ENCODE data around the gene GKN1.

The GKN1 gene

GRCh38 chr2:69011611-69012157 is 37.2 kb downstream of the GKN1 start:
- no peak overlapping the region for H3K9ac ChIP-seq (ENCODE audit: low read length)
- H2BK120ac ChIP-seq (ENCODE audit: insufficient read depth, low read length, poor library complexity), result no peak overlapping the region
- no peak overlapping the region for H3K27ac ChIP-seq (ENCODE audit: low read depth, low read length)
- no peak overlapping the region for H3K18ac ChIP-seq (ENCODE audit: low read length)
- no peaks in the 10 kb centered on the region for H3K27me3 ChIP-seq (ENCODE audit: insufficient read depth, low read length)
- no peaks in the 10 kb centered on the region for H3K9me3 ChIP-seq (ENCODE audit: insufficient read depth, low read depth, low read length)
- no peak overlapping the region for H2AK5ac ChIP-seq (ENCODE audit: low read length)
- H3K79me2 ChIP-seq (ENCODE audit: control insufficient read depth, insufficient read depth, low read length, poor library complexity), result peaks cover 7% of the 10 kb centered on the region
- no peak overlapping the region for H3K23ac ChIP-seq (ENCODE audit: low read length)
- no peak overlapping the region for H4K12ac ChIP-seq (ENCODE audit: low read depth, low read length)
- H3K14ac ChIP-seq (ENCODE audit: low read length), result no peak overlapping the region
- DNase-seq, result no peak
- no peak overlapping the region for H4K91ac ChIP-seq (ENCODE audit: low read depth, low read length)
- no peak overlapping the region for H2BK5ac ChIP-seq (ENCODE audit: low read depth, low read length, poor library complexity)
- H3K4ac ChIP-seq (ENCODE audit: low read depth, low read length), result no peak overlapping the region
- no peak overlapping the region for H4K8ac ChIP-seq (ENCODE audit: low read depth, low read length)
- WGBS (ENCODE audit: extremely low coverage, insufficient coverage, insufficient read length), result no CpG with 5 or more reads among the region's 4 CpGs
- H3K36me3 ChIP-seq (ENCODE audit: control insufficient read depth in 1 of 2, insufficient read depth in 2 of 2, low read length in 2 of 2), result no peaks in the 10 kb centered on the region
- no peak overlapping the region for H3K4me3 ChIP-seq (ENCODE audit: low read depth, low read length)
- no peak overlapping the region for H3K4me2 ChIP-seq (ENCODE audit: low read length)
- peaks cover 3 to 9% of the 10 kb centered on the region in 2 experiments for H3K4me1 ChIP-seq (ENCODE audit: control insufficient read depth in 1 of 2, insufficient read depth in 2 of 2, low read length in 2 of 2)
- peaks cover 9% of the 10 kb centered on the region for H3K79me1 ChIP-seq (ENCODE audit: low read length)
- H2BK12ac ChIP-seq (ENCODE audit: low read length), result no peak overlapping the region
- no peak overlapping the region for H2AFZ ChIP-seq (ENCODE audit: insufficient read depth, low read length, poor library complexity)

- Histone ChIP-seq H2BK5ac (ENCODE audit: low read depth, low read length, poor library complexity) (no peak overlapping the region), H3K9me3 (ENCODE audit: insufficient read depth, low read depth, low read length) (no peaks in the 10 kb centered on the region), H3K18ac (ENCODE audit: low read length) (no peak overlapping the region), H3K4me1 (ENCODE audit: control insufficient read depth in 1 of 2, insufficient read depth in 2 of 2, low read length in 2 of 2) (peaks cover 3 to 12% of the 10 kb centered on the region in 2 experiments), H2BK12ac (ENCODE audit: low read length) (no peak overlapping the region), H3K23ac (ENCODE audit: low read length) (no peak overlapping the region), H4K91ac (ENCODE audit: low read depth, low read length) (peak overlapping the region; percentile 91), H2BK120ac (ENCODE audit: insufficient read depth, low read length, poor library complexity) (no peak overlapping the region), H3K4ac (ENCODE audit: low read depth, low read length) (no peak overlapping the region), H3K4me2 (ENCODE audit: low read length) (peak overlapping the region; percentile 73), H3K9ac (ENCODE audit: low read length) (no peak overlapping the region), H3K4me3 (ENCODE audit: low read depth, low read length) (no peak overlapping the region), H3K14ac (ENCODE audit: low read length) (no peak overlapping the region), H3K27me3 (ENCODE audit: insufficient read depth, low read length) (no peaks in the 10 kb centered on the region), H2AFZ (ENCODE audit: insufficient read depth, low read length, poor library complexity) (no peak overlapping the region), H4K8ac (ENCODE audit: low read depth, low read length) (peak overlapping the region; percentile 23), H2AK5ac (ENCODE audit: low read length) (no peak overlapping the region), H4K12ac (ENCODE audit: low read depth, low read length) (no peak overlapping the region), H3K79me1 (ENCODE audit: low read length) (peaks cover 9% of the 10 kb centered on the region), H3K36me3 (ENCODE audit: control insufficient read depth in 1 of 2, insufficient read depth in 2 of 2, low read length in 2 of 2) (no peaks in the 10 kb centered on the region), H3K27ac (ENCODE audit: low read depth, low read length) (no peak overlapping the region), H3K79me2 (ENCODE audit: control insufficient read depth, insufficient read depth, low read length, poor library complexity) (peaks cover 7% of the 10 kb centered on the region)
- WGBS (ENCODE audit: extremely low coverage, insufficient coverage, insufficient read length), result no CpG with 5 or more reads among the region's 27 CpGs
- DNase-seq, result peak; percentile 16 to 58
These were observed 38.1 kb downstream of the GKN1 start for GRCh38 chr2:69012310-69013141.

GRCh38 chr2:69013142-69013839 is 38.9 kb downstream of the GKN1 start, which contains the start of gene ANTXR1:
Gene ANTXR1, plus strand, starts transcription at chr2:69013179. Its CDS starts 321 bp downstream, at chr2:69013500.
- Histone ChIP-seq H2AK5ac (ENCODE audit: low read length) (peak within 1 kb of the TSS; percentile 79), H3K4me3 (ENCODE audit: low read depth, low read length) (peak within 1 kb of the TSS; percentile 88), H3K9ac (ENCODE audit: low read length) (peak within 1 kb of the TSS; percentile 77), H3K23ac (ENCODE audit: low read length) (no peak within 1 kb of the TSS), H3K4me2 (ENCODE audit: low read length) (peak within 1 kb of the TSS; percentile 73), H3K27me3 (ENCODE audit: insufficient read depth, low read length) (no peaks in the 10 kb centered on the region), H3K9me3 (ENCODE audit: insufficient read depth, low read depth, low read length) (no peaks in the 10 kb centered on the region), H3K4me1 (ENCODE audit: control insufficient read depth in 1 of 2, insufficient read depth in 2 of 2, low read length in 2 of 2) (peaks cover 3 to 12% of the 10 kb centered on the region in 2 experiments), H4K91ac (ENCODE audit: low read depth, low read length) (peak within 1 kb of the TSS; percentile 91), H3K18ac (ENCODE audit: low read length) (peak within 1 kb of the TSS; percentile 92), H3K14ac (ENCODE audit: low read length) (peak within 1 kb of the TSS; percentile 96), H2AFZ (ENCODE audit: insufficient read depth, low read length, poor library complexity) (peak within 1 kb of the TSS; percentile 96), H2BK120ac (ENCODE audit: insufficient read depth, low read length, poor library complexity) (peak within 1 kb of the TSS; percentile 68), H3K79me1 (ENCODE audit: low read length) (peaks cover 9% of the 10 kb centered on the region), H3K79me2 (ENCODE audit: control insufficient read depth, insufficient read depth, low read length, poor library complexity) (peaks cover 7% of the 10 kb centered on the region), H2BK5ac (ENCODE audit: low read depth, low read length, poor library complexity) (peak within 1 kb of the TSS; percentile 72), H3K4ac (ENCODE audit: low read depth, low read length) (peak within 1 kb of the TSS; percentile 65), H3K36me3 (ENCODE audit: control insufficient read depth in 1 of 2, insufficient read depth in 2 of 2, low read length in 2 of 2) (no peaks in the 10 kb centered on the region), H4K12ac (ENCODE audit: low read depth, low read length) (peak within 1 kb of the TSS; percentile 98), H2BK12ac (ENCODE audit: low read length) (peak within 1 kb of the TSS; percentile 43), H3K27ac (ENCODE audit: low read depth, low read length) (no peak within 1 kb of the TSS), H4K8ac (ENCODE audit: low read depth, low read length) (peak within 1 kb of the TSS; percentile 97)
- no CpG with 5 or more reads among the region's 63 CpGs for WGBS (ENCODE audit: extremely low coverage, insufficient coverage, insufficient read length)
- peak in 1 of 2 donors; percentile 48 for DNase-seq

All from trophoblast cell (in vitro differentiated cells and primary cell).